Measurements from ENCODE around the gene IDH1. TPM values are rescaled to one million over a fixed set of nuclear protein-coding genes. Genes with fewer than 3 reads are reported as not detected.

Gene IDH1
- total RNA-seq, 2 experiments from 2014 or later, result 36.2 to 57.2 TPM

DNA sequence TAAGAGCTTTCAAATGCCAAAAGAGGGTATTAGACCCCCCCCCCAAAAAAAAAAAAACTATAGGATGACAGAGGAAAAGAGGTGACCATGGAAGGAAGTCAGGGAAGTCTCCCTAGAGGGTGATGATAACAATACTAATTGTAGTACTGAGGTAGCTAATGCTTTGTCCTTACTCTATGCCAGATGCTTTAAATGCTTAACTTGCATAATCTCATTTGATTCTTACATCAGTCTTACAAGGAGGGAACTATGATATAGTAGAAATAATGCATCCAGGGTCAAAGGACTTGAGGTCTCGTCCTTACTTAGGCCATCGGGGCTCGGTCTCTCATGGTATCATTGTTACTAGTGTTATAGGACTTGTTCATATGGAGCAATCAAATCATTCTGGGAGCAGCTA, 9.1 kb downstream of the IDH1 start:
- peaks cover 94% of the 10 kb centered on the region for H3K36me3 ChIP-seq (ENCODE audit: insufficient read depth, low read length)
- H4K20me1 ChIP-seq (ENCODE audit: insufficient read depth, low read length), result no peaks in the 10 kb centered on the region
- CTCF ChIA-PET (ENCODE audit: unreplicated experiment), result no interaction called here
- no peak overlapping the region for H3K27ac ChIP-seq (ENCODE audit: low read depth, low read length, poor library complexity, severe bottlenecking)
- H3K9me2 ChIP-seq (ENCODE audit: insufficient read depth, low read length), result no peaks in the 10 kb centered on the region
- TF ChIP-seq EZH2phosphoT487 (IDR thresholded peaks at IDR 0.05; ENCODE audit: borderline replicate concordance, low read depth, low read length), result no peak
- TF ChIP-seq, protein P1, sequence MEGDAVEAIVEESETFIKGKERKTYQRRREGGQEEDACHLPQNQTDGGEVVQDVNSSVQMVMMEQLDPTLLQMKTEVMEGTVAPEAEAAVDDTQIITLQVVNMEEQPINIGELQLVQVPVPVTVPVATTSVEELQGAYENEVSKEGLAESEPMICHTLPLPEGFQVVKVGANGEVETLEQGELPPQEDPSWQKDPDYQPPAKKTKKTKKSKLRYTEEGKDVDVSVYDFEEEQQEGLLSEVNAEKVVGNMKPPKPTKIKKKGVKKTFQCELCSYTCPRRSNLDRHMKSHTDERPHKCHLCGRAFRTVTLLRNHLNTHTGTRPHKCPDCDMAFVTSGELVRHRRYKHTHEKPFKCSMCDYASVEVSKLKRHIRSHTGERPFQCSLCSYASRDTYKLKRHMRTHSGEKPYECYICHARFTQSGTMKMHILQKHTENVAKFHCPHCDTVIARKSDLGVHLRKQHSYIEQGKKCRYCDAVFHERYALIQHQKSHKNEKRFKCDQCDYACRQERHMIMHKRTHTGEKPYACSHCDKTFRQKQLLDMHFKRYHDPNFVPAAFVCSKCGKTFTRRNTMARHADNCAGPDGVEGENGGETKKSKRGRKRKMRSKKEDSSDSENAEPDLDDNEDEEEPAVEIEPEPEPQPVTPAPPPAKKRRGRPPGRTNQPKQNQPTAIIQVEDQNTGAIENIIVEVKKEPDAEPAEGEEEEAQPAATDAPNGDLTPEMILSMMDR (conservative IDR thresholded peaks at IDR 0.05; ENCODE audit: low read length), result no peak
- H3K4me1 ChIP-seq (ENCODE audit: insufficient read depth, low read length, poor library complexity, severe bottlenecking), result peaks cover 5% of the 10 kb centered on the region
- no peaks in the 10 kb centered on the region for H3K9me3 ChIP-seq (ENCODE audit: low read length)
- H3K79me2 ChIP-seq (ENCODE audit: insufficient read depth, low read depth, low read length), result no peaks in the 10 kb centered on the region
- intact Hi-C loops (cut with micrococcal nuclease; ENCODE audit: unreplicated experiment), result no loop called here
- no peak overlapping the region for H2AFZ ChIP-seq (ENCODE audit: low read length)
- DNase-seq (ENCODE audit: low spot score), result no peak
- no peak overlapping the region for H3K4me3 ChIP-seq (ENCODE audit: low read depth, low read length, poor library complexity, severe bottlenecking)
- POLR2A ChIA-PET, result interaction anchor here (0.6 to 1.5 kb wide), 3 partner anchors 8 to 317 kb away, joined by 3 to 5 read pairs (median 5); no protein-coding TSS in a partner anchor
- H3K4me2 ChIP-seq (ENCODE audit: low read length), result no peak overlapping the region
- BruUV-seq (replicated peaks), result no TSS peak

DNA sequence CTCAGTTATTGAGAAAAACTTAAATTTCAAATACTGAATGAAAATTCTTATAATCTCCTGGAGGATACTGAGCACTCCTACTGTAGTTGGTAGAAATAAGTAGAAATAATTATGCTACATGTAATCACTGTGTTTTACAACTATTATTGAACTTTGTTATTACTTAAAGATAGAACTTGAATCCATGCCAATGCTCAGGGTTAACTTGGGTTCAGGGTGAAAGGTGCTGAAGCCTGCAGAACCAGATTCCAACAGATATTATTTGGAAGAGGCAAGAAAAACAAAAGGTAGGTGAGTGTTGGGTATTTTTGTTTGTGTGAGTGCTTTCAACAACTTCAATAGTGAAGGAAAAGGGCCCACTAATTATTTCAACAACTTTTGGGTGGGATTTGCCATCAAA, 10.4 kb downstream of the IDH1 start:
- ChIA-PET CTCF (ENCODE audit: unreplicated experiment) (no interaction called here), POLR2A (interaction anchor here (0.6 to 1.5 kb wide), 3 partner anchors 10 to 1598 kb away, joined by 3 to 5 read pairs (median 4); no protein-coding TSS in a partner anchor)
- no peak for DNase-seq (ENCODE audit: low spot score)
- Histone ChIP-seq H3K4me3 (ENCODE audit: low read depth, low read length, poor library complexity, severe bottlenecking) (no peak overlapping the region), H3K27ac (ENCODE audit: low read depth, low read length, poor library complexity, severe bottlenecking) (no peak overlapping the region), H3K9me3 (ENCODE audit: low read length) (no peaks in the 10 kb centered on the region), H4K20me1 (ENCODE audit: insufficient read depth, low read length) (no peaks in the 10 kb centered on the region), H2AFZ (ENCODE audit: low read length) (no peak overlapping the region), H3K79me2 (ENCODE audit: insufficient read depth, low read depth, low read length) (no peaks in the 10 kb centered on the region), H3K4me2 (ENCODE audit: low read length) (no peak overlapping the region), H3K4me1 (ENCODE audit: insufficient read depth, low read length, poor library complexity, severe bottlenecking) (no peaks in the 10 kb centered on the region), H3K36me3 (ENCODE audit: insufficient read depth, low read length) (peaks cover 93% of the 10 kb centered on the region), H3K9me2 (ENCODE audit: insufficient read depth, low read length) (no peaks in the 10 kb centered on the region)
- TF ChIP-seq, protein P1 (conservative IDR thresholded peaks at IDR 0.05; ENCODE audit: low read length), result no peak
- no peak for TF ChIP-seq EZH2phosphoT487 (IDR thresholded peaks at IDR 0.05; ENCODE audit: borderline replicate concordance, low read depth, low read length)
- intact Hi-C loops (cut with micrococcal nuclease; ENCODE audit: unreplicated experiment), result no loop called here
- no TSS peak for BruUV-seq (replicated peaks)

DNA sequence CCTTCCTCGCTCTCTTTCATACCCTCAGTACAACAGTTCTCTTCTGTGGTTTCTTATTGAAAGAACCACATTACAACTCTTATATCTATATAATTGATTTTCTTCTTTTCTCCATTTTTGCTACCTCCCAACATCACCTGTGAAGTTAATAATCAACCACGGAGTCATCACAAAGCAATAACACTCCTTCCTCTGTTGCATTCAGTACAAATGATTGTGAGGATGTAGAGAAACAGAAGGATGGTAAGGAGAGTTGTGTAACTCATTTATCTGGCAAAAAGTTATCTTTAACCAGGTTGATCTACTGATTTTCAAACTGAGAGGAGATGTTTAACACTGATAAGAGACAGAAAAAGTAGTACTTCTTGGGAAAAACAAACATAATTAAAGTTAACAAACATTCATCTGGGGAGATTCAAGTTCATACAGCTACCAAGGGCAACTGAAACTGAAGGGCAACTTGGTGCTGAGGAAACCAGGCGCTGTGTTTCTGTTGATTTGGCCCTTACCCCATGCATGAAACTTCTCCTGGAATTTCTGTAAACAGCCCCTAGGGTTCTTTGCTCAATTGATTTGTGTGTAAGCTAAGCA, 14.2 kb downstream of the IDH1 start:
- no peaks in the 10 kb centered on the region for H3K9me2 ChIP-seq (ENCODE audit: insufficient read depth, low read length)
- H3K27ac ChIP-seq (ENCODE audit: low read depth, low read length, poor library complexity, severe bottlenecking), result no peak overlapping the region
- intact Hi-C loops (cut with micrococcal nuclease; ENCODE audit: unreplicated experiment), result no loop called here
- no peaks in the 10 kb centered on the region for H4K20me1 ChIP-seq (ENCODE audit: insufficient read depth, low read length)
- no peak overlapping the region for H3K4me2 ChIP-seq (ENCODE audit: low read length)
- TF ChIP-seq EZH2phosphoT487 (IDR thresholded peaks at IDR 0.05; ENCODE audit: borderline replicate concordance, low read depth, low read length), result no peak
- TF ChIP-seq, protein P1 (conservative IDR thresholded peaks at IDR 0.05; ENCODE audit: low read length), result no peak
- no peaks in the 10 kb centered on the region for H3K79me2 ChIP-seq (ENCODE audit: insufficient read depth, low read depth, low read length)
- H2AFZ ChIP-seq (ENCODE audit: low read length), result no peak overlapping the region
- BruUV-seq (replicated peaks), result no TSS peak
- H3K9me3 ChIP-seq (ENCODE audit: low read length), result no peaks in the 10 kb centered on the region
- peaks cover 94% of the 10 kb centered on the region for H3K36me3 ChIP-seq (ENCODE audit: insufficient read depth, low read length)
- DNase-seq (ENCODE audit: low spot score), result no peak
- CTCF ChIA-PET (ENCODE audit: unreplicated experiment), result no interaction called here
- no peaks in the 10 kb centered on the region for H3K4me1 ChIP-seq (ENCODE audit: insufficient read depth, low read length, poor library complexity, severe bottlenecking)
- POLR2A ChIA-PET, result interaction anchor here (0.6 to 2.4 kb wide), 3 partner anchors 10 to 68 kb away, joined by 3 to 6 read pairs (median 3); no protein-coding TSS in a partner anchor
- no peak overlapping the region for H3K4me3 ChIP-seq (ENCODE audit: low read depth, low read length, poor library complexity, severe bottlenecking)
